Left lung (tissue), 10 donors: ENCODE results near the gene NMRK2. TPM values are rescaled to one million over a fixed set of nuclear protein-coding genes. Genes with fewer than 3 reads are reported as not detected.
"Not testable (repeated sequence)": the region's sequence is repeated elsewhere in the genome, so short reads cannot be mapped to it uniquely, and the experiment has no call there.

Experiments used
- ATAC-seq: fragments of 200-7000 bp; cut with Tn5 transposase; one replicate; pipeline ENCODE4 v1.9.1; 2020; ENCODE audit warnings: moderate library complexity
- DNase-seq, 4 donors: peaks; one replicate each; pipeline ENCODE4 v3.0.0-alpha.2; 2013 to 2020
- H3K27ac ChIP-seq, 2 donors: fragments of 200-600 bp; sonication (generic) in 1 of 2; one replicate each; pipeline versions ENCODE4 v1.5.0 to v1.8.0; 2020 to 2021
- H3K27me3 ChIP-seq, 2 donors: fragments of 200-600 bp; sonication (generic) in 1 of 2; one replicate each; pipeline versions ENCODE4 v1.5.0 to v1.8.0; 2020 to 2021
- H3K36me3 ChIP-seq, 2 donors: fragments of 200-600 bp; sonication (generic) in 1 of 2; one replicate each; pipeline versions ENCODE4 v1.5.0 to v1.8.0; 2020 to 2021
- H3K4me1 ChIP-seq, 2 donors: fragments of 200-600 bp; one replicate each; pipeline ENCODE4 v1.8.0; 2021
- H3K4me3 ChIP-seq, 2 donors: fragments of 200-600 bp; sonication (generic) in 1 of 2; one replicate each; pipeline versions ENCODE4 v1.5.0 to v1.8.0; 2020 to 2021; ENCODE audit warnings: mild to moderate bottlenecking in 1 of 2
- H3K9me3 ChIP-seq, 2 donors: fragments of 200-600 bp; sonication (generic) in 1 of 2; one replicate each; pipeline versions ENCODE4 v1.5.0 to v1.8.0; 2020 to 2021
- intact Hi-C, 2 donors: fragments of 100-400 bp; cut with DNase I; formaldehyde crosslinking; loops; one replicate each; pipeline versions ENCODE4 v1.11.2 to v1.14.2; 2022
- polyA plus RNA-seq, 6 donors: library from polyadenylated mRNA; unstranded; fragments of 120-200 nt; gene quantifications; one replicate each; pipeline ENCODE4 v1.2.1, GENCODE V29; 2013; ENCODE audit not compliant: insufficient read length in 6 of 6
- total RNA-seq, 2 donors: library from RNA; stranded (reverse); fragmentation: NEBNext Ultra II Directional; extraction: Animal tissue kit (Norgen Biotek cat#: 25700); gene quantifications; one replicate each; pipeline ENCODE4 v1.2.1, GENCODE V29; 2021
- TF ChIP-seq, protein P1 (sequence below), 2 donors: fragments of 200-600 bp; sonication (generic) in 1 of 2; IDR thresholded peaks; one replicate each; pipeline versions ENCODE4 v1.5.0 to v1.8.0; 2021; ENCODE audit warnings: antibody characterized with exemption in 2 of 2
- donor health status: DM: no; HTN: yes; CAD: no.
- donor health status: DM: no; HTN: no; CAD: no.

Gene NMRK2
- total and polyA plus RNA-seq, 8 donors = 0.32 to 0.50 TPM; not detected in 6

DNA sequence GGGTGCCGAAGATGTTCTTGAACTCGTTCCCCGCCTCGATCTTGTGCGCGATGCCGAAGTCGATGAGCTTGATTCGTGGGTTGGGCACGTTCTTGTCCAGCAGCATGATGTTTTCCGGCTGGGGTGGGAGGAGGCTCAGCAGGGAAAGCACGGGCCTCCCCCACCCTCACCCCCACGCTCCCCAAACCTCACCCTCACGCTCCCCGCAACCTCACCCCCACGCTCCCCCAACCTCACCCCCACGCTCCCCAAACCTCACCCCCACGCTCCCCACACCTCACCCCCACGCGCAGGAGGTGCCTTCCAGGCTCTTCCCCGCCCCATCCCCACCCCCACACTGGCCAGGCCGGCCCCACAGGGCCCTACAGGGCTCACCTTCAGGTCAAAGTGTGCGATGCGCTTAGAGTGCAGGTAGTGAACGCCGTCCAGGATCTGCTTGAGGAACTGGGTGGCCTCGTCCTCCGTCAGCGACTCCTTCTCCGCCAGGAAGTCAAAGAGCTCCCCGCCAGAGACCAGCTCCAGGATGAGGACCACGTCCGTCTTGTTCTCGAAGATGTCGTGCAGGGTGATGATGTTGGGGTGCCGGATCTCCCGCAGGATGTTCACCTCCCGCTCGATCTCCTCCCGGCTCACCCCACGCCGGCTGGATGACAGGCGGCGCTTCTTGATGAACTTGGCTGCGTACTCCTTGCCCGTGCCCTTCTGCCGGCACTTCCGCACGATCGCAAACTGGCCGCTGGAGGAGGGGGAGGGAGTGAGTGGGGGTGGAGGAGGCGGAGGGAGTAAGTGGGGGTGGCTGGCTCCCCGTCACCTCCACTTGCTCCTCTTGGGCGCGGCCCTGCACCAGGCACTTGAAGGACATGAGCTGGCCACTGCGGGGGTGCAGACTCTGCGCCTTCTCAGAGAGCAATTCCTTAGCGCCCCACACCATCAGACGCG lies 31.7 kb downstream of the NMRK2 start:
- Histone ChIP-seq H3K9me3 (no peaks in the 10 kb centered on the region), H3K27ac (no peak overlapping the region), H3K4me1 (peaks cover 15 to 39% of the 10 kb centered on the region in 2 donors), H3K36me3 (peaks cover 0 to 93% of the 10 kb centered on the region in 2 donors), H3K27me3 (no peaks in the 10 kb centered on the region), H3K4me3 (no peak overlapping the region)
- ATAC-seq (no peak), DNase-seq (no peak)
- TF ChIP-seq, protein P1, sequence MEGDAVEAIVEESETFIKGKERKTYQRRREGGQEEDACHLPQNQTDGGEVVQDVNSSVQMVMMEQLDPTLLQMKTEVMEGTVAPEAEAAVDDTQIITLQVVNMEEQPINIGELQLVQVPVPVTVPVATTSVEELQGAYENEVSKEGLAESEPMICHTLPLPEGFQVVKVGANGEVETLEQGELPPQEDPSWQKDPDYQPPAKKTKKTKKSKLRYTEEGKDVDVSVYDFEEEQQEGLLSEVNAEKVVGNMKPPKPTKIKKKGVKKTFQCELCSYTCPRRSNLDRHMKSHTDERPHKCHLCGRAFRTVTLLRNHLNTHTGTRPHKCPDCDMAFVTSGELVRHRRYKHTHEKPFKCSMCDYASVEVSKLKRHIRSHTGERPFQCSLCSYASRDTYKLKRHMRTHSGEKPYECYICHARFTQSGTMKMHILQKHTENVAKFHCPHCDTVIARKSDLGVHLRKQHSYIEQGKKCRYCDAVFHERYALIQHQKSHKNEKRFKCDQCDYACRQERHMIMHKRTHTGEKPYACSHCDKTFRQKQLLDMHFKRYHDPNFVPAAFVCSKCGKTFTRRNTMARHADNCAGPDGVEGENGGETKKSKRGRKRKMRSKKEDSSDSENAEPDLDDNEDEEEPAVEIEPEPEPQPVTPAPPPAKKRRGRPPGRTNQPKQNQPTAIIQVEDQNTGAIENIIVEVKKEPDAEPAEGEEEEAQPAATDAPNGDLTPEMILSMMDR (IDR thresholded peaks at IDR 0.05) = no peak
- intact Hi-C loops = no loop called here

DNA sequence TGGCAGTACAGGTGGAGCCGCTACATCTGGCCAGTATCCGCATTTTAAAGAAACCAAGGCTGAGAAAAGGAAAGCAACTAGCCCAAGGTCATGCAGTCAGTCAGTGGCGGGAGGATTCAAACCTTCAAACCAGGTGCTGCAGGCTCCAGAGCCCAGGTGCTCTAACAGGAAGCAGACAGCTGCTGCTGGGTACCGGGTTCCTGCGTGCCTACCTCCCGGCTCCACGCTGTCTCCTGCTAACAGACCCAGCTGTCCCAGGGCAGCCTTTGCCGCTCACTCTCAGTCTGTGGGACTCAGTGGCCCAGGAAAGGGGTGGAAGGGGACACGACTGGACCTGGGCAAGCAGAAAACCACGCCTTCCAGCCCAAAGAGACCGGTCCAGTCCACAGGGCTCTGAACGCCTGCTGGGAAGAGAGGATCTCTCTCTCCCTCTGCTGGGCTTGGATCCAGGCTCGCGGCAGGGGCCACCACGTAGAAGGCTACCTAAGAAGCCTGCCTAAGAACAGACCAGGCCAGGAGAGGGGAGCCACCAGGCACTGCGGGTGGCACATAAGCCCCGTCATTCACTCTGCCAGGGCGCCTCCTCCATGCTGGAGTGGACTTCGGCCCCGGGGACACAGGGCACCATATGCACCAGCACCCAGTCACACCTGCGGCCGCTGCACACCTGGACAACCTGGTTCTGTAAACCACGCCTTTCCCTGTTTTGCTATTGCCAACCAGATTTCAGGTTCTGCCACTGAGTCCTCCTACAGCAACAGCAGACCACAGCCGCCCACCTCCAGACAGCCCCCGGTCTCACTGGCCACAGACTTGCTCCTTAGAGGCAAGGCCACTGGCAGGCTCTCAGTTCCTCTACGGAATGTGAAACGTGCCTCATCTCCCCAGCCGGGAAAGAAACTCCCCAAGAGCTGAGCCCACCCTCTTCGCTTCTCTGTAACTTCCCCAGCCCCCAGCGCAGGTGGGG lies 33.5 kb downstream of the NMRK2 start:
- ATAC-seq = no peak
- Histone ChIP-seq H3K27ac (no peak overlapping the region), H3K36me3 (peaks cover 0 to 74% of the 10 kb centered on the region in 2 donors), H3K9me3 (no peaks in the 10 kb centered on the region), H3K4me1 (peaks cover 20 to 50% of the 10 kb centered on the region in 2 donors), H3K27me3 (no peaks in the 10 kb centered on the region), H3K4me3 (no peak overlapping the region)
- DNase-seq = no peak
- intact Hi-C loops = no loop called here
- TF ChIP-seq, protein P1 (IDR thresholded peaks at IDR 0.05) = no peak

DNA sequence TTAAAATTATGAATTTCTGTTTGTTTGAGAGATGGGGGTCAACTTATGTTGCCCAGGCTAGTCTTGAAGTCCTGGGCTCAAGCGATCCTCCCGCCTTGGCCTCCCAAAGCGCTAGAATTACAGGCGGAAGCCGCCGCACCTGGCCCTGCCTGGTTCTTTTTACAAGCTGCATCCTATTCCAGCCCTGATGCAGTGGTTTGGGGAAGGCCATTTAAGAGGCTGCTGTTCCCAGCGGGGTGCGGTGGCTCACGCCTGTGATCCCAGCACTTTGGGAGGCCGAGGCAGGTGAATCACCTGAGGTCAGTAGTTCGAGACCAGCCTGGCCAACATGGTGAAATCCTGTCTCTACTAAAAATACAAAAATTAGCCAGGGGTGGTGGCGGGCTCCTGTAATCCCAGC lies 35.1 kb downstream of the NMRK2 start:
- H3K9me3 ChIP-seq, ATAC-seq, H3K4me3 ChIP-seq, DNase-seq, H3K27me3 ChIP-seq, intact Hi-C loops: not testable (repeated sequence)
- peak overlapping the region; percentile 63 to 90 for H3K27ac ChIP-seq
- peaks cover 20 to 55% of the 10 kb centered on the region in 2 donors for H3K4me1 ChIP-seq
- peaks cover 0 to 66% of the 10 kb centered on the region in 2 donors for H3K36me3 ChIP-seq

DNA sequence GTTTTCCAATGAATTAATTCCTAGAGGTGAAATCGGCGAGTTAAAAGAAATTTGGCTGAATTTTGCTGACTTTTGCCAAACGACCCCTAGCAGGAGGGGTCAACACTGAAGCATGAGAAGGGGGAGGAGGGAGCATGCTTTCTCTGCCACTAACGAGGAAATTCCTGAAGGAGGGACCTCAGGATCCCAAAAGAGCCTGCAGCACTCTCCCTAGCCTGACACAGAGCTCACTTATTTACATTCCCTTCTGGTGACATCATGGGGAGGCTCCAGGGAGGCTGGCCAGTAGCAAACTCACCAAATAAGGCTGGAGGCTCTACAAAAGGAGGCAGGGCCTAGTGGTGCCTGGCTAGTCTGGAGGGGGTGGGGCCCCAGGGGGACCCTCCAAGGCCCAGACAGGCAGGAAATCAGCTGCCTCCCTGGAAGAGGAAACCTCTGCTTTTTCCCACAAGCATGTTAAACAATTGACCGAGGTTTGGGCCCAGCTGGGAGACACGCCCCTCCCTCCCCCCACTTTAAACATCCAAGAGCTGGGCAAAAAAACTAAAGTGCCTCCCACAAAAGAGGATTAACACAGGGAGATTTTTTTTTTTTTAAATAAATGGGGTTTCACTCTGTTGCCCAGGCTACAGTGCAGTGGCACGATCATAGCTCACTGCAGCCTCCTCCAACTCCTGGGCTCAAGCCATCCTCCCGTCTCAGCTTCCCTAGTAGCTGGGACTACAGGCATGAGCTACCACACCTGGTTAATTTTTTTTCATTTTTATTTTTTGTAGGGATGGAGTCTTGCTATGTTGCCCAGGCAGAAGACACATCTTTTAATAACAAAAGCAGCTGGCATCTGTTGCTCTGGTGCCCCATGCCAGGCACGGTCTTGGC lies 35.9 kb downstream of the NMRK2 start:
- peak in 3 of 4 donors; percentile 87 to 95 (median 90) for DNase-seq
- peaks cover 20 to 55% of the 10 kb centered on the region in 2 donors for H3K4me1 ChIP-seq
- intact Hi-C loops = no loop called here
- peaks cover 0 to 58% of the 10 kb centered on the region in 2 donors for H3K36me3 ChIP-seq
- H3K4me3 ChIP-seq = peak overlapping the region; percentile 66 to 84
- ATAC-seq = peak; percentile 80
- TF ChIP-seq, protein P1 (IDR thresholded peaks at IDR 0.05) = no peak
- H3K9me3 ChIP-seq = no peaks in the 10 kb centered on the region
- H3K27me3 ChIP-seq = no peaks in the 10 kb centered on the region
- peak overlapping the region; percentile 87 to 90 for H3K27ac ChIP-seq
